Mononuclear cell (primary cell): Measurements from ENCODE around the gene ITPR1. TPM values are rescaled to one million over a fixed set of nuclear protein-coding genes. Genes with fewer than 3 reads are reported as not detected.
"Not testable (repeated sequence)": the region's sequence is repeated elsewhere in the genome, so short reads cannot be mapped to it uniquely, and the experiment has no call there.

Experiments used
- H3K27me3 ChIP-seq: 2 replicates; pipeline ENCODE4 v1.6.0; 2011; ENCODE audit warnings: low read length, control low read depth; ENCODE audit not compliant: insufficient read depth
- H3K4me1 ChIP-seq: 2 replicates; pipeline ENCODE4 v1.5.1; 2011; ENCODE audit warnings: mild to moderate bottlenecking, low read length, control low read depth; ENCODE audit not compliant: insufficient read depth
- H3K4me3 ChIP-seq: 2 replicates; pipeline ENCODE4 v1.5.1; 2011; ENCODE audit warnings: mild to moderate bottlenecking, low read length, moderate library complexity
- H3K9me3 ChIP-seq: 2 replicates; pipeline ENCODE4 v1.5.1; 2011; ENCODE audit warnings: low read depth, mild to moderate bottlenecking, control low read depth, low read length
- total RNA-seq: library from RNA; depleted of rRNA; stranded (reverse); fragments of >200 nt; gene quantifications from one replicate; pipeline ENCODE4 v1.2.3, GENCODE V29; 2012

Gene ITPR1
- total RNA-seq, 1 donor = 116 TPM

- no peak overlapping the region for H3K4me3 ChIP-seq
- no peaks in the 10 kb centered on the region for H3K9me3 ChIP-seq
- peaks cover 5% of the 10 kb centered on the region for H3K4me1 ChIP-seq
- H3K27me3 ChIP-seq = no peaks in the 10 kb centered on the region
These were observed 103.5 kb downstream of the ITPR1 start for GRCh38 chr3:4596612-4597011.

- no peak overlapping the region for H3K4me3 ChIP-seq
- H3K27me3 ChIP-seq = no peaks in the 10 kb centered on the region
- peaks cover 12% of the 10 kb centered on the region for H3K4me1 ChIP-seq
- H3K9me3 ChIP-seq = no peaks in the 10 kb centered on the region
These were observed 104.2 kb downstream of the ITPR1 start for GRCh38 chr3:4597208-4597985.

- H3K4me1 ChIP-seq = peaks cover 16% of the 10 kb centered on the region
- not testable (repeated sequence) for H3K9me3 ChIP-seq, H3K27me3 ChIP-seq, H3K4me3 ChIP-seq
These were observed 105.1 kb downstream of the ITPR1 start for GRCh38 chr3:4598232-4598631.

GRCh38 chr3:4599612-4600011, 106.5 kb downstream of the ITPR1 start:
- no peak overlapping the region for H3K4me3 ChIP-seq
- H3K4me1 ChIP-seq = peaks cover 16% of the 10 kb centered on the region
- H3K9me3 ChIP-seq = no peaks in the 10 kb centered on the region
- no peaks in the 10 kb centered on the region for H3K27me3 ChIP-seq

GRCh38 chr3:4600493-4600892, 107.3 kb downstream of the ITPR1 start:
- peaks cover 16% of the 10 kb centered on the region for H3K4me1 ChIP-seq
- no peak overlapping the region for H3K4me3 ChIP-seq
- H3K27me3 ChIP-seq = no peaks in the 10 kb centered on the region
- H3K9me3 ChIP-seq = no peaks in the 10 kb centered on the region

- Histone ChIP-seq H3K4me1 (peaks cover 16% of the 10 kb centered on the region), H3K9me3 (no peaks in the 10 kb centered on the region), H3K27me3 (no peaks in the 10 kb centered on the region)
These were observed 108.7 kb downstream of the ITPR1 start for GRCh38 chr3:4601892-4602291.

GRCh38 chr3:4604693-4605092, 111.5 kb downstream of the ITPR1 start:
- Histone ChIP-seq H3K4me1 (peaks cover 11% of the 10 kb centered on the region), H3K27me3 (no peaks in the 10 kb centered on the region), H3K4me3 (no peak overlapping the region), H3K9me3 (no peaks in the 10 kb centered on the region)

More at GRCh38 chr3:4601892-4602291, 108.7 kb downstream of the ITPR1 start:
- H3K4me3 ChIP-seq = no peak overlapping the region

- no peaks in the 10 kb centered on the region for H3K9me3 ChIP-seq
- no peaks in the 10 kb centered on the region for H3K27me3 ChIP-seq
- peaks cover 9% of the 10 kb centered on the region for H3K4me1 ChIP-seq
- no peak overlapping the region for H3K4me3 ChIP-seq
These were observed 113.8 kb downstream of the ITPR1 start for GRCh38 chr3:4606911-4607310.

- Histone ChIP-seq H3K9me3 (no peaks in the 10 kb centered on the region), H3K4me3 (no peak overlapping the region), H3K27me3 (no peaks in the 10 kb centered on the region), H3K4me1 (peaks cover 6% of the 10 kb centered on the region)
These were observed 120.2 kb downstream of the ITPR1 start for GRCh38 chr3:4613366-4613765.

- H3K4me3 ChIP-seq = no peak overlapping the region
- no peaks in the 10 kb centered on the region for H3K27me3 ChIP-seq
- peaks cover 6% of the 10 kb centered on the region for H3K4me1 ChIP-seq
- no peaks in the 10 kb centered on the region for H3K9me3 ChIP-seq
These were observed 120.9 kb downstream of the ITPR1 start for GRCh38 chr3:4614070-4614469.

GRCh38 chr3:4614927-4615326, 121.8 kb downstream of the ITPR1 start:
- Histone ChIP-seq H3K4me3 (no peak overlapping the region), H3K27me3 (no peaks in the 10 kb centered on the region), H3K4me1 (peaks cover 6% of the 10 kb centered on the region), H3K9me3 (no peaks in the 10 kb centered on the region)

GRCh38 chr3:4615750-4616149, 122.6 kb downstream of the ITPR1 start:
- no peaks in the 10 kb centered on the region for H3K9me3 ChIP-seq
- peaks cover 10% of the 10 kb centered on the region for H3K4me1 ChIP-seq
- no peaks in the 10 kb centered on the region for H3K27me3 ChIP-seq

GRCh38 chr3:4623421-4623999, 130.4 kb downstream of the ITPR1 start:
- H3K4me3 ChIP-seq = no peak overlapping the region

More at GRCh38 chr3:4615750-4616149, 122.6 kb downstream of the ITPR1 start:
- H3K4me3 ChIP-seq = no peak overlapping the region

GRCh38 chr3:4627651-4628375, 134.7 kb downstream of the ITPR1 start:
- Histone ChIP-seq H3K27me3 (no peaks in the 10 kb centered on the region), H3K4me1 (peaks cover 4% of the 10 kb centered on the region), H3K4me3 (no peak overlapping the region), H3K9me3 (no peaks in the 10 kb centered on the region)

More at GRCh38 chr3:4623421-4623999, 130.4 kb downstream of the ITPR1 start:
- Histone ChIP-seq H3K4me1 (peaks cover 5% of the 10 kb centered on the region), H3K9me3 (no peaks in the 10 kb centered on the region), H3K27me3 (no peaks in the 10 kb centered on the region)
